A172 (cell line): Measurements from ENCODE around the gene FAM83B. TPM values are rescaled to one million over a fixed set of nuclear protein-coding genes. Genes with fewer than 3 reads are reported as not detected.
"Not testable (repeated sequence)": the region's sequence is repeated elsewhere in the genome, so short reads cannot be mapped to it uniquely, and the experiment has no call there.

Experiments used
- DNase-seq: peaks from one replicate; pipeline ENCODE4 v3.0.0-alpha.2; 2015; ENCODE audit warnings: low spot score
- total RNA-seq: library from RNA; depleted of rRNA; stranded (reverse); fragments of >200 nt; shearing (Covaris generic); gene quantifications from 2 replicates; pipeline ENCODE4 v1.2.3, GENCODE V29; 2014

The FAM83B gene
- total RNA-seq, 1 experiment from 2014 or later: not detected

DNA sequence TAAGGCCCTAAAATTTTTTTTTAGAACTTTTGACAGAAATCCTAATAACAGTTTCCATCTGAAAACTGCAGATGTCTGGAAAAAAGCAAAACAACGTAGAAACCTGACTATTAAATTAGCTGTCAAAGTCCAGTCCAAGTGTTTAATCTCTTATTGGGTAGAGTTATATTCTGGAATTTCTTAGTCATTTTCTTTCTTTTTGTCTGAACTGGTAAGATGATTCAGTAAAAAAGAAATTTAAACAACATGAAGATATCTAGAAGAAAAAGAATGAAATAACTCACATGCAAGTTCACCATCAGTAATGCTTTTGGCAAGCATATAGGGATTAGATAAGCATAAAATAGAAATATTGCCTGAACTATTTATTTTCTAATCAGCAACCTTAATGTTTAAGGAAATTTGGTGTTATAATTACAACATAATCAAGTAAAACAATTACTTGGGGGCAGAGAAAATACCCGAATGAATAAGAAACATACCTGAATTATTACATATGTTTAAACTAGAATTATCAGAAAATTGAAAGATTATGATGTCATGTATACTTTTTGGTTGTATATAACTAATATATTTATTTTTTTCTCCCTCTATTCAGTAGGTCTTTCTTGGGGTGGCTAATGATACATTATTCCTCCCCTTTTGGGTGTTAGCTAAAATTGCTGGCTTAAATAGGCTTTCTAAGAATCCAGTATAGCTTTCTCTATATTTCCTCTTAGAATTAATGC lies 51.1 kb downstream of the FAM83B start:
- no peak for DNase-seq

DNA sequence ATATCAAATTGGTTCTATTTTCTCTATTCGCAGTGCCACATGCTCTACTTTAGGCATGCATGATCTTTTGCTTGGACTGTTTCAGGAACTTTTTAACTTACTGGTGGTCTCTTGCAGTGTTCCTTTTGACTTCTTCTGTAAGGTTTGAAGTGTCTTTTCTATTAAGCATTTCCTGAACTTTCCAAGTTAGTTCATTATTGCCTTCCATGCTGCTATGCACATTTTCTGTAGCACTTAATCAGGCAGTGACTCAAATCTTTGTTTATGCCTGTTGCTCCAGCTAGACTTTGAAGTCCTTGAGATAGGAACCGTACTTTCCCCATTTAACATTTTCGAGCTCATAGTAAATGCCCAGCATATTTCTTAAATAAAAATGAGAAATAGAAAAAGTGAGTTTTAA lies 52.2 kb downstream of the FAM83B start:
- DNase-seq: no peak

DNA sequence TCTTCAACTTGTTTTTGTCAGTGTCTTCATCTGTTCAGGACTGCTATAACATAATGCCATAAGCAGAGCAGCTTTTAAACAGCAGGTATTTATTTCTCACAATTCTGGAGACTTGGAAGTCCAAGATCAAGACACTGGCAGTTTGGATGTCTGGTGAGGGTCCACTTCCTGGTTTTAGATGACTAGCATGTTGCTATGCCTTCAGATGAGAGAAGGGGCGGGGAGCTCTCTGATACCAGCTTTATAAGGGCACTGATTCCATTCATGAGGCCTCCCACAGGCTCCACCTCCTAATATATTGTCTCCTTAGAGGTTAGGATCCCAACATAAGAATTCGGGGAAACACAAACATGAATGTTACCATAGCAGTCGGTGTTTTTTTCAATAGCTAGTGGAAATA lies 52.9 kb downstream of the FAM83B start:
- DNase-seq: no peak

DNA sequence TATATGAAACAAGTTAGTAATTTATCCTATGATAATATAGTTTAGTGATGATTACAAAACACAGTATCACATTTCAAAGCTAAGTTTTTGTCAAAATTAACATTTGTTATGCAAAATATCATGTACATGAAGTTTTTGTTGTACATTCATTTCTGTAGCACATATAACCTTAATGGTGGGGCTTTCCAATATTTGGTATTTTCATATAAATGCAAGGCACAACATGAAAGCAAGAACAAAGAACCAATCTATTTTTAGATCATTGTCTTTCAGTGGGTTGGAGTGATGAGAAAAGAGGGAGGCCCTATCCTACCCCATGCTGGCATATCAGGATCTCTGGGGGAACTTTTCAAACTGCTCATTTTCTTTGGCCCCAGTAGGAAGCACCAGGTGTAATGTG lies 53.4 kb downstream of the FAM83B start:
- no peak for DNase-seq

DNA sequence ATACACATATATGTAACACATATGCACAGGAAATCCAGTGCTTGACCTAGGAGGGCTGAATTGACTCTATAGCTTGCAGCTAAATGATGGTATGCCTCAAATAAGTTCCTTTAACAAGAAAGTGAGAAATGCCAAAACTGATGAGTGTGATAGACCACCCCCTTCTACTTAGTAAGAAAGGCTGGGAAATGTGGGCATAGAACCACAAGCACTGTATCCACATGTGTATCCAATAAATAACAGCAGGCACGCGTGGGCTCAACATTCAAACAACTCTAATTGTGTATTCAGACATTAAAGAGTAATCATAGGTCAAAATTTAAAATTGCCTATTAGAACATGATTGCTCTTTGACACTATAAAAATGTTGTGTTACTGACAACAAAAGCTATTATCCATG lies 54.1 kb downstream of the FAM83B start:
- DNase-seq: no peak

DNA sequence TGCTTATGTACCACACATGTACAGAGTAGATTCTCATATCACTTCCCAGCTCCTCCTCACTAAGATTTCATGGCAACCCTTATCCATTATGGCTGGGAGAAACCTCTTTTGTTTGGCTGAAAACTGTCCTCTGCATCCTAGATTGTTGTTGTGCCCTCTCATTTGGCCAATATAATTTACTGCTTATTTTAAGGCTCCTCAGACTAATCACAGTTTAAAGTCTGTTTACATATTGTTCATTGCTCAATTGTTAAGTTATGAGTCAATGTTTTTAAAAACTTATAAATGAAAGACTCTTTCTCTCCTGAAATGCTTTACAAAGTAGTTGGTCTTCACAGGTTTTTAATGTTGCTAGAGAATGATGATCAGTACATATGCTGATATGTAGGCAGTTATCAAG lies 57.3 kb downstream of the FAM83B start:
- no peak for DNase-seq

DNA sequence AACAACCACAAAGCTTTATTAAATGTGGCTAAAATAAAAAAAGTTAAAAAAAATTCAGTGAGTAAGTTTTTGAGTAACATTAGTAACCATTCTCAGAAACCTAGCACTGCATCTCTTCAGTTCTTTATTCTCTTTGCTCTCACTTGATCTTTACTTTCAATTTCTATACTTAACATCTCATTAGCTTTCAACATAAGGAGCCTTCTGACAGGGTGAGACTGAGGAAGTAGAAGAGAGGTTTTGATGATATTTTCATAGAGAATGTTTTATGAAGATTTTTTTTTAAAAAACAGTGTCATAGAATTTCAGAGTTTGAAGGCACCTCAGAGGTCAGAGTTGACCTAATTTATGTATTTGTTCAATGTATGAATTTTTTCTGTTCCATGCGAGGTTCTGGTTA lies 60.8 kb downstream of the FAM83B start:
- DNase-seq: no peak

DNA sequence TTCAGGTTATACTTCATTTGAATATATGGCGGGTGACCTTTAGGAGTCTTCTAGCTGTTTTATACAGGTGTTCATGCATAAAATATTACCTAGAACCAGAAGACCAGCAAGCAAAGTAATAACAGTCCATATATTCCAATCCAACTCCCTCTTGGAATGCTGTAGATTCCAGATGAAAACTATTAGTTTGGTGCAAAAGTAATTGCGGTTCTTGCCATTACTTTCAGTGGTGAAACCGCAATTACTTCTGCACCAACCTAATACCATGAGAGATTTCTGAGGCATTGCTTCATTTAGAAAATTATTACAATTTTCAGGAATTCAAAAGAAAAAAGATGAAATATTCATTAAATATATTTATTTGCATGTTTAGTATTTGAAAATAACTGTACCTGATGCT lies 62.6 kb downstream of the FAM83B start:
- no peak for DNase-seq

DNA sequence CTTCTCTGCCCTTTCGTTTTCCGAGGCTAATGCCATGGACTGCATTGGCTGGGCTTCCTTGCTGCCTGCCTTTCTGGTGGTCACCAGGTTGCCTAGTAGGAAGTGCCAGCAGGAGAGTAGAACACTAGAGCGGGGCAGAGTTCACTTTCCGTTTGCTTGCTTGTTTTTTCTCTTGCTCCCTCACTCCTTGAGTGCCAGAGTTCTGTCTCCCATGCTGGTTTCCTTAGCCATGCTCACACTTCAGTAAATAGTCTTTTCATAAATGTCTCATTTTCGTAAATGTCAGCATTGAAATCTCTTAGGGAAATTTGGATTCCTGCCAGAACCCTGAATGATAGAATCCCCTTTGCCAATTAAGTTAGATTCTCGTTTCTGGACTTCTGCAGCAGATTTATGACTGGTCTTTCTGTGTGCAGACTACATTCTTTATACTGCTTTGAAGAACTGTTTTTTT lies 63.9 kb downstream of the FAM83B start:
- DNase-seq: no peak

DNA sequence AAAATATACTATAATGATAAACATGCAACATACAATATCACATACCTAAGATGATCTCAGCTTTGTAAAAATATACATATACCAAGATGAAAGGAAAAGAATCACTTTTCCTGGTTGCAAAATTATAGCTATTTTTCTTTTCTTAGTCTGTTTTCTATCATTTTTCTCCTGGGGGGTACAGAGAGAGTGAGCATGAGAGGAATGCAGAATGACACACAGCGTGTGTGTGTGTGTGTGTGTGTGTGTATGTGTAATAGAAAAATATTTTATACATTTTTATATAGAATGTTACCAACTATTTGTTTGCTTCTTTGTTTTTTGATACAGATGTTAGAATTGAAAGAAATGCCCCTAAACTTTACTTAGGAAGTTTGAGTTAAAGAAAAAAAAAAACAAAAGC lies 64.3 kb downstream of the FAM83B start:
- no peak for DNase-seq

DNA sequence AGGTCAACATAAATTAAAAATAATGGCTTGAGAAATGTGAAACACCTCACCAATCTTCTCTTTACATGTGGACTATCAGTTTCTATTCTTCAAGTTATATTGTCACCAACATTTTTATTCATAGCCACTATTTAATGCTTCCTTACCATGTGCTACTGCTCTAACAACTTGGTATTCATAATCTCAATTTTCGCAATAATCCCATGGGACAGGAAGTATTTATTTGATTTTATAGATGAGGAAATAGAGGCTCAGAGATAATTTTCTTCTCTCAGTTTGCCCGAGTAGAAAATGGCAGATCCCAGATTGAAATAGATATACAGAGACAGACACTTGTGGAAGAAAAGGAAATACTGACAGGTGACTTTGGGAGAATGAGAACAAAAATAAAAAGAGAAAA lies 66.6 kb downstream of the FAM83B start:
- no peak for DNase-seq

DNA sequence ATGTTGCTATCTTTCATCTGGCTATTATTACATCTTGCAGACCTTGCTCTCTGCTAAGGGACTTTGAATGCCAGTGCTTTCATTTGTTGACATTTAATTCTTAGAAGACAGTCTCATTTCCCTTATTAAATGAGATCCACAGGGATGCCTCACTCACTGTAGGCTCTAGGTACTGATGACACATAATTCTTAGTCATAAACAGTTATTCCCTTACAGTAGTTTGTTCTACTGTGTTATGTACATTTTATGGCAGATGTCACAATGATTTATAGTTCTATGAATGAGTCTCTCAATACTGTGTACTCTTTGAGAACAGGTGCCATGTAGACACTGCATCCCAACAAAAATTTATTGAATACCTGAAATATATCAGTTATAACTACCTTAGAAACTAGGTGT lies 70.3 kb downstream of the FAM83B start:
- DNase-seq: peak; percentile 62

DNA sequence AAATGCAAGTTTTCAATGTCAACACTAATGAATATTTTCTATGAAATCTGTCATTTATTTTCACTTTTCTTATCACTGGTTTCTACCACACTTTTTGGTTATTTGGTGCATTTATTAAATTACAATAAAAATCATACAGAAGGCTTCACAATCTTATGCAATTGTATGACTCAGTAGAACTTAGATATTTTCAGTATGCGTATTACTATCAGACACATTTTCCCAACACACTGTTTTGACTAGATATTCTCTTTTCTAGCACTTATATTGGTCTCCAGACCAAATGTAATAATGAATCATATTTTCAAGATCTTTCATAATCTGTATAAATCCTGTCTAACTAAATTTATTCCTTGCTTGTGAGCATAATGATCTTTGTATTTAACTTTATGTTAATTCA lies 74.1 kb downstream of the FAM83B start:
- no peak for DNase-seq

DNA sequence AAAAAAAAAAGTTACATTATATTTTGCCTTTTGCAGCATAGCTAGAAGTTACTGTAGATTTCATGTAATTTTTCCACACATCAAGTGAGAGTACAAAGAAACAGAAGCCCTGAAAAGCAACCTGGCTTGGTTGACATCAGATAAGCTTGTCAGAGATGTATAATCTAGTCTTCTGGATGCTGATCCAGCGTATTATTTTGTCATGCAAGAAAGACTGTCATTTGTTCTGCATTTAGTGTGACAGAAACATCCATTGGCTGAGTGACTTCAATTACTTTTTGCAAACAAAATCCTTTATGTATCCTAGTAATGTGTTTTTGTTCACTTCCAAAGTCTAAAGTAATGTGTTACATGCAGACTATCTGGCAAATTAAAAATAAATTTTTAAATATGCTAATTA lies 75.3 kb downstream of the FAM83B start:
- no peak for DNase-seq

DNA sequence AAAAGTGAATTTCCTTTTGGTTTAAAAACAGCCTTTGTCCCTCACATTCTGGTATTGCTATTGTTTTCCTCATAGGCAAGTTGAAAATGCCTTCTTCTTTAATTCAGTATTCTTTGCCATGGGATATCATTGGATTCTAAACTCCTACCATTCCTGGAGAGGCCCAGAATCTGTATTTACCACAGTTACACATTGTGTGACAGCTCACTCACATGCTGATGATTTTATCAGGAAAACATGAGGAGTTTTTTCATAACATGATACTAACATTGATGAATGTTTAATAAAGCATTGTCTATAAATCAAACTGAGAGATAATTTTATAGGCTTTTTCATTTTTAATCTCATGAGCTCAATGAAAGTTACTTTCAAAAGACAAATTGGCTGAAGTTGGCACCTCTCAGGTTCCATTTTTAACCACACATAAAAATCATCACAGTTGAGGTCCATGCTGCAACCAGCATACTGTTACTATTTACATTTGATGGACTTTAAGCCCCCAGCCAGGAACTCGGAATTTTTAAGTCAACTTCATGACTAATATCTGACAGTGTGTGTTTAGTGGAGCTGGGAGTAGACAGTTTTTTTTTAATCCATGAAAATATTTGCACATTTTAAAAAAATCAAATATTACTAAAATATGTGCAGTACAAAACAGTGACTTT lies 82.8 kb downstream of the FAM83B start:
- no peak for DNase-seq

DNA sequence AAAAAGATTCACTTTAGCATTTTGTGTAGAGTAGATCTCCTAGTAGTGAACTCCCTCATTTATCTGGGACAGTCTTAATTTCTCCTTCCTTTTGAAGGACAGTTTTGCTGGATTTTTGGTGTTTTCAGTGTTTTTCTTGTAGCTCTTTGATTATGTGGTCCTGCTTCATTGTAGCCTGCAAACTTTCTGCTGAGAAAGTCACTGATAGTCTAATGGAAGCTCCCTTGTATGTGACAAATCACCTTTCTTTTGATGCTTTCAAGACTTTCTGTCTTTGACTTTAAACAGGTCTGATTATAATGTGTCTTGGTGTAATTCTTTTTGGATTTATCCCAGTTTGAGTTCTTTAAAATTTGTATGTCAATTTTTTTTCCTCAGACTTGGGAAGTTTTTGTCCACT lies 86.1 kb downstream of the FAM83B start:
- no peak for DNase-seq

DNA sequence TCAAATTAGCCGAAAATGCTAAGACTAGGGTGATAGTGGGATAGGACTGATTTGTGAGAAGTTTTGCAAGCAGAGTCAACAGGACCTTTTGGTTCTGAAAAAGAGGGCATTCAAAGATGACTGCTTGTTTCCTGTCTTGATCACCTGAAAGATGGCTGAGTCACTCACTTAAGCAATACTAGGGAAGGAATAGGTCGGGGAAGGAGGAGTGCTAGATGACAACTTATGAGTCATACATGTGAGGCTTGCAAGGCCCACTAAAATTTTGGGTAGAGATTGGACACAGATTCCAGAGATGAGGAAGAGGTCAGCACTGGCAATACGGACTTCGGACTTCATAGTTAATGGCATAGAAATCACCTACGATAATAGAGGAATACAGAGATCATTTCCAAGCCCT lies 89.2 kb downstream of the FAM83B start:
- DNase-seq: peak; percentile 85

DNA sequence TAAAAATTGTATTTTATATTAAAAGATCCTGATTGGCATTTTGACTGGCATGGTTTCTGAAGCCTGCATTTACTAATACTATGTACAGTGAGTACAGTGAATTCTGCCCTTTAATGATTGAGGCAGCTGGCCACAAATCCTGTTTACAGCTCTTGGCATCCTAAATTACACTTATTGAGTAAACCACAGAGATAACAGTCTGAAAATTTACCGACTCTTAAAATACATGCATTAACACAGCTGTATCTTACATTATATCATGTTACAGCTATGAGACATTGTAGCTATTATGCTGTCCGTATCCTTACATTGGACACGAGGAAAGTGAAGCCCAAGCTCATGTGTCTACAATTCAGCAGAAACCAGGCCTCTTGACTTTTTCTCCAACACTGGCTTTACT lies 90.8 kb downstream of the FAM83B start:
- DNase-seq: no peak

DNA sequence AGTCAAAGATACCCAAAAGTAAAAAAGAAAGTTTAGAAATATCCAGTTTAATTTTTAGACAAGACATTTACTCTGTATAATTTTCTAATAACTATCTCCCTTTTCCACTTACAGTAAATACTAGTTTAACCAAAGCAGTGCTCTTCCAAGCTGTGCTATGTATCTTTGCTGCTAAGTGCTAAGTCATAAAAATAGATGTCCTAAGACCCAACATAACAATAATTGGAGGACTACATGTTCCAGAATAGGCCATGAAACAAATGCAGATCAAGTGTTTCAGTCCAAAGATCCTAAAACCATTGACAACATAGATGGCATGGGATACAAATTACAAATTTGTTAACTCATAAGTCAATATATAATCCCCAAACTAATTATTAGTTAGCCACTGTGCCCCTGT lies 111.1 kb downstream of the FAM83B start:
- no peak for DNase-seq

DNA sequence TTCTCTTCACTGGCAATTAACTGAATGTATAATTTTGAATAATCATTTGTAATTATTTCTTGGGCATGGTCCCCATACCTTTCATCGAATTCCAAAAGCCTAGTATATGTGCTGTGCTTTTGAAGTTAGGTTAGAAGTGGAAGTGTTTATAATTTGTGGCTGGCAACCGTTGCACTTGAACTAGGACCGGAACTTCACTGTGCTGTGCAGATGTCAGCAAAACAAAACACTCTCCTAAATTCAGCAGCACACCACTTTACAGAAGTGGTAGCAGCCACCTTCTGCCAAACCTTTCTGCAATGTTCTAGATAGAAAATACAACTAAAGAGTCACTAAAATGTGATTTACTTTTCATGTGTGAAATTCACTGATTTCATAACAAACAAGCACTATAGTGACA lies 111.9 kb downstream of the FAM83B start:
- DNase-seq: no peak

DNA sequence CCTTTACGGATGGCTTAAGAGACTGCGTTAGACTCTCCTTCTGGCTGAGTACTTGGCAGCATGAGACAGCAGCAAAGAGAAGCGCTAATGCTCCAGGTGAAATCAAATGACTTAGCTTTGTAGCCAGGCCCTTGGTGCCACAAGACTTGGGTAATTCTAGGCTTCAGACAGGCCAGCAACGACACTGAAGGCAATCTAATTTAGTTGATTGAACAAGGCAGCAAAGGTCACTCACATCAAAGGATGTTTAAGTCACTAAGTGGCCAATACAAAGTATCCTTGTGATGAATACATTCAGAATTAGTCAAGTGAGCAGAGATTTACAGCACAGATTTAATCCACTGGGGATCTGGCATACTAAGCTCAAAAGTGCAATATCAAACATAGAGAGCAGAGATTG lies 113.2 kb downstream of the FAM83B start:
- DNase-seq: no peak

DNA sequence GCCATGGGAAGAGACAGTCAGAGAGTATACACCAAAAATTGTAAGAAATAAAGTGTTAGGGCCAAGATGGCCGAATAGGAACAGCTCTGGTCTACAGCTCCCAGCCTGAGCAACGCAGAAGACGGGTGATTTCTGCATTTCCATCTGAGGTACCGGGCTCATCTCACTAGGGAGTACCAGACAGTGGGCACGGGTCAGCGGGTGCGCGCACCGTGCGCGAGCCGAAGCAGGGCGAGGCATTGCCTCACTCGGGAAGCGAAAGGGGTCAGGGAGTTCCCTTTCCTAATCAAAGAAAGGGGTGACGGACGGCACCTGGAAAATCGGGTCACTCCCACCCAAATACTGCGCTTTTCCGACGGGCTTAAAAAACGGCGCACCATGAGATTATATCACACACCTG lies 114.8 kb downstream of the FAM83B start:
- not testable (repeated sequence) for DNase-seq

DNA sequence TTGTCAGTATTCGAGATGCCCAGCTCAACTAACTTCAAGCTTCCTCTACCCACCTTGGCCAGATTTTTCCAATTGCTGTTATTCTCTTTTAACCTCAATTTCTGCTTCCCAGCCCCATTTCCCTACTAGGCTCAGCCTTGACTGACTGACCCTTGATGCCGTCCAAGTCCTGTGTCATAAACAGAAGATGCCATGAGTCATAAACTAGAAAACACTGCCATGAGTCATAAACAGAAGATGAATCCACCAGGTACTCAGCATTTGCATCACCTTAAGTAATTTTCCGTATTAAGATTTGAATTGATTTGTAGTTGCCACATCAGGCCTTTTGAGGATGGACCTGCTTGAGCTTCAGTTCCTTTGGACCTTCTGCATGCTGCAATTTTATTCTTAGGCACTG lies 123.8 kb downstream of the FAM83B start:
- peak; percentile 26 for DNase-seq

DNA sequence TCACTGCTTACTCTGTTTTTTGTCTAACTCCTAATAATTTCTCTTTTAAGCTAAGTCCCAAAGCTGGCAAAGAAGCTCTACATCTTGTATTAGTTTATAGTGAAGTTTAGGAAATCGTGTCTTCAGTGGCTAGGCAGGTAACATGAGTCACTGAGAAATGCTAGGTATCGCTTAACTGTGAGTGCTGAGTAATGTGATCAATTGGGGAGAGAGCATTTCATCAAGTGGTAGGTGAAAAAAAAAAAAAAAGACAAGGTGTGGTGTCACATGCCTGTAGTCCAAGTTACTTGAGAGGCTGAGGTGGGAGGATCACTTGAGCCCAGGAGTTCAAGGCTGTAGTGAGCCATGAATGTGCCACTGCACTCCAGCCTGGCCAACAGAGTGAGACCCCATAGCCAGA lies 125.3 kb downstream of the FAM83B start:
- DNase-seq: no peak
